Measurements from ENCODE around the gene OBSCN.

Gene OBSCN

DNA sequence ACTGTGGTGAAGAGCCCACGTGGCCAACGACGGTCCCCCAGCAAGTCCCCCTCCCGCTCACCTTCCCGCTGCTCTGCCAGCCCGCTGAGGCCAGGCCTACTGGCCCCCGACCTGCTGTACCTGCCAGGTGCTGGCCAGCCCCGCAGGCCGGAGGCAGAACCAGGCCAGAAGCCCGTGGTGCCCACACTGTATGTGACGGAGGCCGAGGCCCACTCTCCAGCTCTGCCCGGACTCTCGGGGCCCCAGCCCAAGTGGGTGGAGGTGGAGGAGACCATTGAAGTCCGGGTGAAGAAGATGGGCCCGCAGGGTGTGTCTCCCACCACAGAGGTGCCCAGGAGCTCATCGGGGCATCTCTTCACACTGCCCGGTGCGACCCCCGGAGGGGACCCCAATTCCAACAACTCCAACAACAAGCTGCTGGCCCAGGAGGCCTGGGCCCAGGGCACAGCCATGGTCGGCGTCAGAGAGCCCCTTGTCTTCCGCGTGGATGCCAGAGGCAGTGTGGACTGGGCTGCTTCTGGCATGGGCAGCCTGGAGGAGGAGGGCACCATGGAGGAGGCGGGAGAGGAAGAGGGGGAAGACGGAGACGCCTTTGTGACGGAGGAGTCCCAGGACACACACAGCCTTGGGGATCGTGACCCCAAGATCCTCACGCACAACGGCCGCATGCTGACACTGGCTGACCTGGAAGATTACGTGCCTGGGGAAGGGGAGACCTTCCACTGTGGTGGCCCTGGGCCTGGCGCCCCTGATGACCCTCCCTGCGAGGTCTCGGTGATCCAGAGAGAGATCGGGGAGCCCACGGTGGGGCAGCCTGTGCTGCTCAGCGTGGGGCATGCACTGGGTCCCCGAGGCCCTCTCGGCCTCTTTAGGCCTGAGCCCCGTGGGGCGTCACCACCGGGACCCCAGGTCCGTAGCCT, 152.0 kb downstream of the OBSCN start:
- DNase-seq (ENCODE audit: low spot score), result no peak

DNA sequence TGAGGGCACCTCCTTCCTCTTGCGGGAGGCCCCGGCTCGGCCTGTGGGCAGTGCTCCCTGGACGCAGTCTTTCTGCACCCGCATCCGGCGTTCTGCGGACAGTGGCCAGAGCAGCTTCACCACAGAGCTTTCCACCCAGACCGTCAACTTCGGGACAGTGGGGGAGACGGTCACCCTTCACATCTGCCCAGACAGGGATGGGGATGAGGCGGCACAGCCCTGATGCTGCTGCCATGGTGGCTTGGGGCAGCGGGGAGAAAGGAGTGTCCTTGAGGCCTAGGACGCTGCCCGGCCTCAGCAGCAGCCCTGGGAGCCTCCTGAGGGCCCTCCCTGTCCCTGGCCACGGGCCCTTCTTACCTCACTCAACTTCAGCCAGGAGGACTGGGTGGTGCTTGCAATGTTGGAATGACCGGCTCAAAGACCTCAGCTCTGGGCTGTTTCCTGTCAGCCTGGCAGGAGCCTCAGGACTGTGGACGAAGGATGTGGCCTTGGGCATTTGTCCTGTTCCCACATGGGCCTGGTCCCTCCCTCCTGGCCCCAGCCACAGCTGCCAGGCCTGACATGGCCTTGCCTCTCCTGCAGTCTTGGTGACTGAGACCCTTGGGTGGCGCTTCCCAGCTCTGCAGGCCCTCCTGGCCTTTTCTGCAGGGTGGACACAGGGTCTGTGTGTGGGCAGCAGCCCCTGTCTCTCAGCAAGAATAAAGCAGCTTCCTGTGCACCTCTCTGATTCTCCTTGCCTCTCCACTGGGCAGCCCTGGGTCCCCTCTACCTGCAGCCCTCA, 152.9 kb downstream of the OBSCN start:
- no peak for DNase-seq (ENCODE audit: low spot score)

DNA sequence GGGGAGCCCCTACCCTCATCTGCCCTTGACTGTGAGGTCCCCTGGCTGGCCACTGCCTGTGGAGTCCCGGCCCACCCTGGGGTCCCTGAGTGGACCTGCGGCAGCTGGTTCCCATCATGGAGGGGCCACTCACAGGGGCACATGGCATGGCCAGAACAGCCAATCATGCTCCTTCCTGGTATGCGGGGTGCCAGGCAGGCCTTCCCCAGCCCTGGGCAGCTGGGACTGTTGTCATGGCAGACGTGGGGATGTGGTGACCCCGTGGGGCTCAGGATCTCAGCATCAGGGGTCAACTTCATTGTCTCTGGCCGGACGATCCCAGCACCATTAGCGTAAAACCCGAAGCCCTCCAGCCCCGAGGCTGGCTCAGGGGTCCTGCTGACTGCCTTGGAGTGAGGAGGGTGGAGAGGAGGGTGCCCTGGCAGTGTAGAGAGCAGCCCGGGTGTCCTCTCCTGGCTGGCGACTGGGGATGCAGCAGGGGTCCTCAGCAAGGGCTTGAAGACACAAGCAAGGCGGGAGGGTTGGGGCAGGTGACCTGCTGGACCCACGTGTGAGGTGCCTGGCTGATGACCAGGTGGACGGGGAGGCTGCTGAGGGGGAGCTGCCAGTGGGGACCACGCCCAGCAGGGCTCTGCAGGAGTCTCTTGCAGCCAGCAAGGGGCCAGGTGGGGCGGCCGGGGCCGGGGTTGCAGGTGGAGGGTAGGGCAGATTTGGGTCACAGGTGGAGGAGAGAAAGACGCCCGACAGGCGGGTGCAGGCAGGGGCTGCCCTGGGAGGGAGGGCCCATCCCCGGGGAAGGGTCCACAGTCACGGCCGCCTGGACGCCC, 153.7 kb downstream of the OBSCN start:
- no peak for DNase-seq (ENCODE audit: low spot score)

DNA sequence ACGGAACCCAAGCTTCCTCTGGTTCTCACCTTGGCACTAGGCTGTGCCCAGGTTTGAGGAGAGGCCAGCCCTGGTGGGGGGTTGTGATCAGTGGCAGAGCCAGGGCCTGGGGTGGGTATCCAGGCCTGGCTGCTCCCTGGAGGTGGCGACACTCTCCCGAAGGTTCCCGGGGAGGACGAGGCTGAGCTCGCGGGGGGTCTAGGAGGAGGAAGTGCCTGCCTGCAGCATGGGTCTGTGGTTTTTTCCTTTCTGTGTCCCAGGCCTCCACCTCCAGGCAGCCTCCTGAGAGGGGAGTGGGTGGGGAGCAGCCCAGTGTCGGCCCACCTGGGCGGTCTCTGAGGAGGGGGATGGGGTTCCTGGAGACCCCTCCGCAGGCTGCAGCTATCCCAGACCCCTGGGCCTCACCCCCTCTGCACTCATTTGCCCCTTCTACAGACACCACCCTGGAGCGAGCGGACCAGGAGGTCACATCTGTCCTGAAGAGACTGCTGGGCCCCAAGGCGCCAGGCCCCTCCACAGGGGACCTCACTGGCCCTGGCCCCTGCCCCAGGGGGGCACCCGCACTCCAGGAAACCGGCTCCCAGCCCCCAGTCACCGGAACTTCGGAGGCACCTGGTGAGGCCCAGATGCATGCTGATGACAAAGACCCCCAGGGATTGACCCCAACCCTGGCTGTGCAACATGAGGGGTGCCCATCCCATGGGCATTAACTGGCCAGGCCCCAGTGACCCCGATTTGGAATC, 154.5 kb downstream of the OBSCN start:
- DNase-seq (ENCODE audit: low spot score), result no peak

DNA sequence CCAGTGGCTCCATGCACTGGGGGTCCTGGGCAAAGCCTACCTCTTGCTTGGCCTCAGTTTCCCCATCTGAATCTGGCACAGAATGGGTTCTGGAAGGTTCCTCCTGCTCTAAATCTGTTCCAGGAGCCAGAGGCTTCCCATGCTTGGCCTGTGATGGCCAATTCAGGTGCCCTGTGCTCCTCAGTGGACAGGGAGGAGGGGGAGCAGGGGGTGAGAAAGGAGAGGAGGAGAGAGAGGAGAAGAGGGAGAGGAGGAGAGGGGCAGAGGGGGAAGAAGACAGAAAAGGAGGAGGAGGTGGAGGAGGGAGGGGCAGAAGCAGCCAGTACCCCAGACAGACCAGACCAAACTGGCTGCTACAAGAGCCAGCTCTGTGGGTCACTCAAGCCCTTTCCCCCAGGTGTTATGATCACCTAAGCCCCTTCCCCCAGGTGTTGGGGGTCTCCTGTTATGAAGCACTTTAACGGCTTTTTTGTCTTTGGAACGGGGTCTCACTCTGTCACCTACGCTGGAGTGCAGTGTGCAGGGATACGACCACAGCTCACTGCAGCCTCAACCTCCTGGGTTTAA, 155.1 kb downstream of the OBSCN start:
- no peak for DNase-seq (ENCODE audit: low spot score)

DNA sequence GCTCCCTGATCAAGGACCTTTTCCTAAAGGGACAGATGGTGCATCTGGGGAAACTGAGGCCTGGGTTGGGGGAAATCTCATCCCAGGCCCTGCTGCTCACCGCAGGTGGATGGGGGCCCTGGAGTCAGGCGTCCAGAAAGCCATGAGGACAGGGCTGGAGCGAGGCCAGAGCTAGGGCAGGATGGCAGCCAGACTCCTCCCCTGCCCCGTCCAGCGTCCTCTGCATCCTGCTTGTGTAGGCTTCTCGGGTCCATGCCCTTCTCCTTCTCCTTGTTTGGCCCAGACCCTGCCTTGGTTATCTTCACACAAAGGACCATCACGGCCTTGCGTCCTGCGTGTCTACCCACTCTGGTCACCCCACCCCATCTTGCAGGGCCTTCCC, 155.8 kb downstream of the OBSCN start:
- no peak for DNase-seq (ENCODE audit: low spot score)

DNA sequence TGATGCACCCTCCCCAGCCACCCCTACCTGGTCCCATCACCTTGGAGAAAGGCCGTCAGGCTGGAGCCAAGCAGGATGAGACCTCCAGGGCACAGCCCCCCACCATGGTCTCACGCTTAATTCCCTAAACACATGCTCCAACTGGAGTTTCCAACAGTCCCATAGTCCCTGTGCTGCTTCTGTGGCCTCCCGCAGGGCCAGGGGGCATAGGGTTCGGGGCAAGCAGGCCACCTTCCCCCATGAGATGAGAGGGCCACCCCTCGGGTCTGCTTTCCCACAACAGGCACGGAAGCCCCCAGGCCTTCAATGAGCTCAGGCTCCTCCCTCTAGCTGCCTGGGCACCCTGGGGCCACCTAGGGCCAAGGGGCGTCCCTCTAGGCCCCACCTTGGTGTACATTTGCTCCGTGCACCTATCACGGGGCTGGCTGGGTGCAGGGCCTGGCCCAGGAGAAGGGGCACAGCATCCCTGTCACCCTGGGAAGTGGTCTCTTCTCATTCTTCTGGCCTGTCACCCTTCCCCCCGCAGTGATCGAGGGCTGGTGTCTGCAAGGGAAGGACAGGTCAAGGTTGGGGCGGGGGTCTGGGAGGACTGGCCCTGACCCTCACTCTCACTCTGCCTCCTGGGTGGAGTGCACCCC, 156.3 kb downstream of the OBSCN start:
- no peak for DNase-seq (ENCODE audit: low spot score)

DNA sequence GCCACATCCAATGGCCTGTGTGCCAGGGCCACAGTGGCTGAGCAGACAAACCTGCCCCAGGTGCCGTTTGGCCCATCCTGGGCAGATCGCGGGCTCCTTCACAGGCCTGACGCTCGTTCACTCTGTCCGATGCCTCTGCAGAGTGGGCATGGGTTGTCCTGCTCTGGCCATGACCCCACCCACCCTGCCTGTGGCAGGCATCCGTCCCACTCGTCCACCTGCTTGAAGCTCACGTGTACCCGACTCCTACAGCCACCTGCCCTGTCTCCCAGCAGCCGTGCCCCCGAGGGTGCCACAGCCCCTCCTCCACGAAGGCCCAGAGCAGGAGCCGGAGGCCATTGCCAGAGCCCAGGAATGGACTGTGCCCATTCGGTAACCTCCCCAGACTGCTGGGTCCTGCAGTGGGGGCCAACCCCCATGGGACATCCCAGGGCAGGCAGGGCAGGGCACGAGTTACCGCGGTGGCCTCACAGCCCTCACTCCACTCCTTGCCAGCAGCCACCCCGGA, 156.9 kb downstream of the OBSCN start:
- no peak for DNase-seq (ENCODE audit: low spot score)

DNA sequence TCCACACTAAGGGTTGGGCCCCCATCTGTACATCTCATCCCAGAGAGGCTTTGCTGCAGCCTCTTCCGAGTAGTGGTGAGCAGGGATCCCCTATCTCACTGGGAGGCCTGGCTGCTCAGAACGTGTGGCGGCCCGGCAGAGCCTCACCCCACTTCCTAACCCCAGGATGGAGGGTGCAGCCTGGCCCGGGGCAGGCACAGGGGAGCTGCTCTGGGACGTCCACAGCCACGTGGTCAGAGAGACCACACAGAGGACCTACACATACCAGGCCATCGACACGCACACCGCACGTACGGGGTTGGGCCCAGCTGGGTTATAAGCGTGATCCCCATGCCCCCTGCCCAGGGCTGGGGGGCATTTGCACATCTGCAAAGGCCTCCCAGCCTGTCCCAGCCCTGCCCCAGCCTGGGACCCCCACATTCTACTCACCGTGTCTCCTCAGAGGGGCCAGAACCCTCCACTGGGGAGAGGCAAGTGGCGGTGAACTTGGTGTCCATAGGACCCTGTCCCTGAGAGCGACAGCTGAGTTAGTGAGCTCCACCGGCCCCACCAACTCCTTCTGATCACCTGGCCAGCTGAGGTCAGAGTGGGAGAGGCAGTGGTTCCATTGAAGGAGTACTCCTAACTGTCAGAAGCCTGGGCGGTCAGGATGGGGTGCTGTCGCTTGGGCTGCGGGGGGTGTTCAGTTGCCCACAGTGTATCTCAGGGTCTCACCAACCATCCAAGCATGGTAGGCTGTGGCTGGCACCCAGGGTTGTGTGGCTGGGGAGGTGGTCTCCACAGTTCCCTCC, 157.6 kb downstream of the OBSCN start:
- no peak for DNase-seq (ENCODE audit: low spot score)

DNA sequence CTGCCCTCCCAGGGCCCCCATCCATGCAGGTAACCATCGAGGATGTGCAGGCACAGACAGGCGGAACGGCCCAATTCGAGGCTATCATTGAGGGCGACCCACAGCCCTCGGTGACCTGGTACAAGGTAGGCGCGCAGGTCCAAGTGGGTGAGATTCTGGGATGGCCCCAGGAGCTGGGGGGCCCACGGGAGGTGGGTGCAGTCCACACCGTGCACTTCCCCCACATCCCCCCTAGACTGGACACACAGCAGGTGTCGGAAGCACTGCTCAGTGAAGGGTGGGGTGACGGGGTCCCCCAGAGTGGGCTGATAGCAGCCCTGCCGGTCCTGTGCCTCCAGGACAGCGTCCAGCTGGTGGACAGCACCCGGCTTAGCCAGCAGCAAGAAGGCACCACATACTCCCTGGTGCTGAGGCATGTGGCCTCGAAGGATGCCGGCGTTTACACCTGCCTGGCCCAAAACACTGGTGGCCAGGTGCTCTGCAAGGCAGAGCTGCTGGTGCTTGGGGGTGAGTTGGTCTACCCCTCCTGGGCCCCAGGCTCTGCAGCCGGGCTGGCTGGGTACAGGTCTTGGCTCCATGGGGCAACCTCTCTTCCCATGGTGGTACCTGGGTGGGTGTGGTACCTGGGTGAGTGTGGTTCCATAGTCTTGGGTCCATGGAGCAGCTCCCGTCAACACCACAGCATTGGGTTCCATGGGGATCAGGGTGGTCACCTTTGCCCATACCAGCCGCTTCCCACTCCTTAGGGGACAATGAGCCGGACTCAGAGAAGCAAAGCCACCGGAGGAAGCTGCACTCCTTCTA, 158.4 kb downstream of the OBSCN start:
- no peak for DNase-seq (ENCODE audit: low spot score)

DNA sequence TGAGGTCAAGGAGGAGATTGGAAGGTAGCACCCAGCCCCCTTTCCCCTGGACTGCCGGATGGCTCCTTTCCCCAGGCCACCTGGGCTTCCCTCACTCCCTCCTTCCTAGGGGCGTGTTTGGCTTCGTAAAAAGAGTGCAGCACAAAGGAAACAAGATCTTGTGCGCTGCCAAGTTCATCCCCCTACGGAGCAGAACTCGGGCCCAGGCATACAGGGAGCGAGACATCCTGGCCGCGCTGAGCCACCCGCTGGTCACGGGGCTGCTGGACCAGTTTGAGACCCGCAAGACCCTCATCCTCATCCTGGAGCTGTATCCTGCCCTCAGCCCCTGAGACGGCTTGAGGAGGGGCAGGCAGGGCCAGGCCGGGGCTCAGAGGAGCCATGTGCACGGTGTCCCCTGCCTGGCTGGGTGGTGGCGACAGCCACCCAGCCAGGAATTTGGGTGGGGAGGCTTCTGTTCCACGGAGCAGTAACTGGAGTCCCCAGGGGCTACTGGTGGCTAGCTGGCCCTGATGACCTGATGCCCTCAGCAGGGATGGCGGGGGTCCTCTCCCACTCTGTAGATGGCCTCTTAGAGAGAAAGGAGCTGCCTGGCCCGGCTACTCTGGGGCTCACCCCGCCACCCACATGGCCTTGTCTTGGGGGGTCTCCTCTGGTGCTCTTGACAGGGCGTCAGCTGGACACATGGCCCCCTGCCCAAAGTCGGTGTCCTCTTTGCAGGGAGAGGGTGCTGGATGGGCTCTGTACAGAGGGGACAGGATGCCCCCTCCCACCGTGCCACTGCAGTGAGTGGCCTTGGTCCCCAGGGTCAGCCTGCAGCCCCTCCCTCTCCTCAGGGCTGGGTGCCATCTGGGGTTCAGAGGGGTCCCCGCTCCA, 159.3 kb downstream of the OBSCN start:
- DNase-seq (ENCODE audit: low spot score), result no peak

DNA sequence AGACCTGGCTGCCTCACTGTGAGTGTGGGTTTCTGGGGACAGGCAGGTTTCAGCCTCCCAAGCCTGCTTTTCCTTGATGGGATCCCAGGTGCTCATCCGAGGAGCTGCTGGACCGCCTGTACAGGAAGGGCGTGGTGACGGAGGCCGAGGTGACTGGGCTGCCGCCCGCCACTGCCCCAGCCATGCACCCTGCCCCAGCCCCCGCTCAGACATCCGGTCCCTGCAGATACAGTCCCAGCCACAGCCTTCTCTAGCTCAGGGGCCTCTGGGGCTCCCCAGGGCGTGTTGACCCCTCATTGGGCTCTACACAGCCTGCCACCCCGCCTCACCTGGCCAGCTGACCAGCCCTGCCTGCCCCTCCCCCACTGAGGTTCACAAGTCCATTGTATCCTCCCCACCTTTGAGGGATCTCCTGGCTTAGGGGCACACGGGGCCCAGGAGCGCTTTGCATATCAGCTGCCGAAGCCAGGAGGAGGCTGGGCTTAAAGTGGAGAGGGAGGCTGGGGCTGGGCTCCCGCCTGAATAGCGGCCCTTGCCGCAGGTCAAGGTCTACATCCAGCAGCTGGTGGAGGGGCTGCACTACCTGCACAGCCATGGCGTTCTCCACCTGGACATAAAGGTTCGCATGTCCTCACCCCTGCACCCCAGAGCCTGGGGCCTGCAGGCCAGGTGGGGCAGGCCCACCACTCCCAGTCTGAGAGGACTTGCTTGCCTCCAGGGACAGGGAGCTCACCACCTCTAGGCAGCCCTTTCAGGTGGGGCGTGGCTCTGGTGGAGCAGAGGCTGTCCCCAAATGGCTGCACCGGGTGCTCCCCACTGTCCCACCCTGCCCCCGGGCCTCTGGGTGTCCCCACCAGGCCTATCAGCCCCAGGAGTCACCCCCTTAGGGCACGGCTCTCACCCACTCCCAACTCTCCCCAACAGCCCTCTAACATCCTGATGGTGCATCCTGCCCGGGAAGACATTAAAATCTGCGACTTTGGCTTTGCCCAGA, 160.3 kb downstream of the OBSCN start:
- no peak for DNase-seq (ENCODE audit: low spot score)

DNA sequence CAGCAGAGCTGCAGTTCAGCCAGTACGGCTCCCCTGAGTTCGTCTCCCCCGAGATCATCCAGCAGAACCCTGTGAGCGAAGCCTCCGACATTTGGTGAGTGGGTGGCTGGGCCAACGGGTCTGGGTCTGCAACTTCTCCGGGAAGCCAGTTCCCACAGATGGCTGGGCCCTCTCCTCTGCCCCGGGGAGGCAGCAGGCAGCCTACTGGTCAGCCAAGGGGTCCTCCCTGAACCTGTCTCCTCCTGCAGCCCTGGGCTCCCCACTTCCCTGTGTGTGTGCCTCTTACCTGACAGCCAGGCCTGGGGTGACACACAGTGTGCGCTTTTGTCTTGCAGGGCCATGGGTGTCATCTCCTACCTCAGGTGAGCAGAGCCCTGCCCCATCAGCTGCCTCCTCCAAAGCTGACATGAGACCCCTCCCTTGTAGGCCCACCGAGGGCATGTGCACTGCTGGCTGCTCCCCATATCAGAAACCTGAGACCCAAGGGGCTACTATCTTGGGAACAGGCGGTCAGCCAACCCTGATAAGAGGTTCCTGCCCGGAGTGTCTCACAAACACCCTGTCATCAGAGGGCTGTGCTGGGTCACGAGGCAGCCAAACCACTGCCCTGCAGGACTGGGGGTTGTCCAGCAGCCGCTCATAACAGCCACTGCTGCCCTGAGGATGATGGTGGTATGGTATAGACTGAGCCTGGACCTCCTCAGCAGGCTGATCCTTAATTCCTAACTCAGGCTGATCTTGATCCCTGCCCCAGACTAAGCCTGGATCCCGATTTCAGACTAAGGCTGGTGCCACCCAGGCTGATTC, 161.2 kb downstream of the OBSCN start:
- no peak for DNase-seq (ENCODE audit: low spot score)

DNA sequence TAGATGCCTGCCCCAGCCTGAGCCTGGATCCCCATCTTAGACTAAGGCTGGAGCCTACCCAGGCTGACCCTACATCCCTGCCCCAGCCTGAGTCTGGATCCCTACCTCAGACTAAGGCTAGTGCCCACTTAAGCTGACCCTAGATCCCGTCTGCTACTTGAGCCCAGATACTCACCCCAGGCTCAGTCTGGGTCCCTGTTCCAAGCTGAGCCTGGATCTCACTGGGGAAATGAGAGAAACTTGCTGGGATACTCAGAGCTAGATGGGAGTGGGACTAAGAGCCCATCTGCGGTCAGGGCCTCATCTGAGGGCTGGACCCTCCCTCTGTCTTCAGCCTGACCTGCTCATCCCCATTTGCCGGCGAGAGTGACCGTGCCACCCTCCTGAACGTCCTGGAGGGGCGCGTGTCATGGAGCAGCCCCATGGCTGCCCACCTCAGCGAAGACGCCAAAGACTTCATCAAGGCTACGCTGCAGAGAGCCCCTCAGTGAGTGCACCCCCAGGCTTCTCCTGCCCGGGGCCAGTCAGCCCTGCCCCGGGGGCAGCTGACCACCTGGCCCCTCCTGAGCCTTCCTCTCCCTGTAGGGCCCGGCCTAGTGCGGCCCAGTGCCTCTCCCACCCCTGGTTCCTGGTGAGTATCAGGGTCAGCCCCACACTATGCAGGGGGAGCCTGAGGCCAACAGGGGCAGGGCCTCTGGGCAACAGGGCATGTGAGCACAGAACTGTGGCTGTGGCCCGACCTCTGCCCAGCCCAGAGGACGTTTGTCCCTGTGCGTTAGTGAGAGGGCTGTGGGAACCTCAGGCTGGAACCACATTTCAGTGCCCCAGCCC, 162.0 kb downstream of the OBSCN start:
- DNase-seq (ENCODE audit: low spot score), result no peak

DNA sequence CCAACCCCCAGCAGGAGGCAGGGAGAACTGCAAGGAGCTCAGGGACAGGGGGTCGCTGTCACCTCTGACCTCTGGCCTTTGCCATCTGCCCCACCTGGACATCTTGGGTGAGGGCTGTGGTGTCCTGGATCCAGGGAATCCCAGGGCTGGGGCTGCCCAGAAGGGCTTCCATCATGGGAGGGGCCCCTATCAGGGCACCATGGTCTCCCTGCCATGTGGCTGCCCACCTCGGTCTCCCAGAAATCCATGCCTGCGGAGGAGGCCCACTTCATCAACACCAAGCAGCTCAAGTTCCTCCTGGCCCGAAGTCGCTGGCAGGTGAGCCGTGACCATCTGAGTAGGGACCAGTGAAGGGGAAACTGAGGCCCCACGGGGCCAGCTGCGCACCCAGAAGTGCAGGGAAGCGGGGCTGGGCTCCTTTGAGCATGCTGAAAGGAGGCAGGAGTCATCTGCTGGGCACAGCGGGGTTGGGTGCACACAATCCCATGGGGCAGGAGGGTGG, 162.6 kb downstream of the OBSCN start:
- no peak for DNase-seq (ENCODE audit: low spot score)

All from kidney capillary endothelial cell (primary cell).